GM19468 (cell line): ENCODE results near the gene CCM2.

Experiments used
- ATAC-seq: cut with Tn5 transposase; IDR thresholded peaks from one replicate; pipeline ENCODE4 v1.9.1; 2021; ENCODE audit warnings: mild to moderate bottlenecking, moderate library complexity, moderate number of reproducible peaks; ENCODE audit not compliant: unreplicated experiment; ENCODE audit errors: extremely low read depth

CCM2 gene

DNA sequence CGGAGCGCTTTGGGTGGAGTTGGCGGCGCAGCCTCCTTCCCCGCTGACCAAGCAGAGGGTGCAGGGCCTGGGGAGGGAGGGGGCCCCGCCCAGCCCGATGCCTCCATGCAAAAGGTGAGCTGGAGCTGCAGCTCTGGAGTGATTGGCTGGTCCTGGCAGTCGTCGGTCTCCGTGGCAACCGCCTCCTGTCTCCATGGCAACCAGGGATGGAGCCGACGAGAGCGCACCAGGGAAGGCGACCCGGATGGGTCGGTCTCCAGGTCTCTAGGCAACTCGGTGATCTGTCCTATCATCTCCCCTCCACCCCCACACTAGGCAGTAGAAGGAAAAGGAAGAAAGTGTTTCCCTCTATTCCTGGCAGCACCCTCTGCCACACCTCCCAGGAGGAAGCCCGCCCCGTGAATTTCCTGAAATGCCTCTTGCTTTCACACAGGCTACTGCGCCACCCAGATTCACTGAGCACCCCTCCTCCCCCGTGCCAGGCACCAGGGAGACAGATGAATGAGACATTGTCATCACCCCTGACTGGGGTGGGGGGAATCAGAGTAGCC lies 89.4 kb downstream of the CCM2 start:
- ATAC-seq = no peak

DNA sequence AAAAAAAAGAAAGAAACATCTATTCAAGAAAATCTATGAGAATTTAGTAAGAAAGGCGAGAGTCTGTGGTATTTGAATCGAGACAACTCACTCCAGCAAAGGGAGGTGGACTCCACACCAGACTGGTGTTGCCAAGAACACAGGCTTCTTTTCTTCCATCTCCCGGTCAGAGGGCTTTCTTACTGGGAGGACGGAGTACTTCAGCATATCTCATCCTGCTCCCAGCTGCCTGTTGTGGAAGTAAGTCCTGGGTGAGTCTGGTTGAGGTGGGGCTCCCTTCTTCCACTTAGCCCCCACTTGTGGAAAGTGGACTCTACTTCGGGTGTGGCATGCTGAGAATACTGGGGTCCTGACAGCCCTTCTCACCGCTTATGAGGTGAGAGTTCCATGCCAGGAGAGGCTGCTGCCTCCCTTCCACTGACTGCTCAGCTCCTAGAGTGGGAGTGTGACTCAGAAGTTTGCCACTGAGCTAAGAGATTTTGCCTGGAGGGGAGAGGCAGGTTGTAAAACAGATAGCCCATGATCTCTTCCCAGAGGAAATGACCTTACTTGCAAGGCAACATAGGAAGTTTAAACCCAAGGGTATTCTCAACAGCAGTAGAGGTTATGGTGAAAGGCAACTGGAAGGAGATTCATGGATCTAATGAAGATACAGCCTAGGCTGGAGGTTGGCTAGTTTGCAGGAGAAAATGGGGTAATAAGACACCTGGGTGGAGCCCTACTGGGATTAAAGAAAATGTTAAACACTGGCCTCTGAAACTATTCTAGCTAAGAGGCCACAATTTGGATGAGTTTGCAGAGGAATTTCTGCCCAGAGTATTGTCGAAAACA lies 92.3 kb downstream of the CCM2 start:
- ATAC-seq = no peak

DNA sequence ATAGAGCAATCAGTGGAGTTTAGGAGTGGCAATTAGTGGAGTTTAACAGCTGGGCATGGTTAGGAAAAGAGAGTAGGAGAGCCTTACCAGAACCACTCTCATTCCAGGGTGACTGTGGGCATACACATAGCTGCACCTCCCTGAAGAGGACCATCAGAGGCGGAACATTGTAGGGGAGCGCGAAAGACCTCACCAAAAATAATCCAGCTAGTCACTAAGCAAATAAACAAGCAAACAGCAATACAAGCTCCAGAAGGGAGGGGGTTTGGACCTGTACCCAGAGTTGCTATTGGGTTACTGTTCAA lies 92.9 kb downstream of the CCM2 start:
- no peak for ATAC-seq

DNA sequence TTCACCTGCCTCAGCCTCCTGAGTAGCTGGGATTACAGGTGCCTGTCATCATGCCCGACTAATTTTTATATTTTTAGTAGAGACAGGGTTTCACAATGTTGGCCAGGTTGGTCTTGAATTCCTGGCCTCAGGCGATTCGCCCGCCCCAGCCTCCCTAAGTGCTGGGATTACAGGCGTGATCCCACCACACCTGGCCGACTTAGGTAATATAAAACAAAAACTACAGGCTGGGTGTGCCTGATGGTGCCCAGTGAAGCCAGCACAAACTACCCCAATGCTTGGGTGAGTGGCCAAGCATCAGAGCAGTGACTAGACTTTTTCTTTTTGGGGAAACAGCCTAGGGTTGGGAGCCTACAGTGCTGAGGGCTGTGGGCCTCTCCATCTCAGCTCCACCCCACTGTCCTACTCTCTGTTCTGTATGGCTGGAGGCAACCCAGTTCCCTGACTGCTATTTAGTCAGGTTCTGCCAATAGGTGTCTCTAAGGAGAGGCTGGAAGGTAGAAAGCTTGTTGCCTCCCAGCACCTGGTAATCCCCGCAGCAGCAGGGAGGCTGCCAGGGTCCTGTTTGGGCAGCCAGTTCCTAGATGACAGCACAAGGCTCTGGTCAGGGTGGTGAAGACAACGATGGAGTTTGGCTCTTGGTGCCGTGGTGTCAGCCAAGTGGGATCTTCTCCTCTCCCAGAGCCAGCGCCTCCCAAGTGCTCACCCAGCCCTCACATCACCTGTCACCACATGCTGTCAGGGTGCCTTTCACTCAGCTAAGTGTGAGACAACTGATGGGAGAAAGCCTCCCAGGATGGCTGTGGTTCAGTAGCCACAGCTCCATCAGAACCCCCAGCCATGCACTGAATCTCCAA lies 99.2 kb downstream of the CCM2 start:
- ATAC-seq = no peak

DNA sequence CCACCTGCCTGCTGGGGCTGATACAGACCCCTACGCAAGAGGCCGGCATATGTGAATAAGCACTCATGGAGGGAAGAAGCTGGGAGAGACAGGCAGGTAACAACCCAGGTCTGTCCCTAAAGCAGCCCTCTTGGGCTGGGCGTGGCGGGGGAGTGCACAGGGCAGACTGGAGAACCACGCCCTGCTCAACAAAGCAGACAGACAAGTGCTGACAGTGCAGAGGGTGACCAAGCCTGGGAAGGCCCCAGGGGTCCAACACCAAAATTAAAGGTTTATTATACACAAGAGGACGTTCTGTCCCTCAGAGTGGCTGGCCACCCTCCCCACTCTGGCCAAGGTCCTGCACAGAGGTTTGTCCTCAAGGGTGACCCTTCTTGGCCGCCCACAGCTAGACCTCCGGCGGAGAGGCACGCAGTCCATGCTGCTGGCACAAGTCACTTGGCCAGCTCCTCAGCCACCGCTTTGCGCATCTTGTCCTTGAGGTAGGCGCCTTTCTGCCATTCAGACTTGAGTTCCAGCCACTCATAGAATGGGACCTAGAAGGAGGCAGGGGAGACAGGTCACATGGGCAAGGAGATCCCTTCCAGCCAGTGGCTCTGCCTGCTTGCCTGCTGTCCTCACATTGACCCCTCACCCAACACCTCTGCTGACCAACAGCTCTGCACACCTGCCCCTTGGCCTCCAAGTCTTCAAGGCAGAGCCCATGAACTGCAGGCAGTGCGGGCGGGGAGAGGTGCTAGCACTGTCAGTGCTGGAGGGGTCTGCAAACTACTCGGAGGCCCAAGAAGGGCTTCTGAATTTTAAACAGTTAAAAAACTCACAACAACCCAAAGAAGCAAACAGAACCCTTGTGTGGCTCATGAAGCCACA lies 100.1 kb downstream of the CCM2 start:
- ATAC-seq = no peak

DNA sequence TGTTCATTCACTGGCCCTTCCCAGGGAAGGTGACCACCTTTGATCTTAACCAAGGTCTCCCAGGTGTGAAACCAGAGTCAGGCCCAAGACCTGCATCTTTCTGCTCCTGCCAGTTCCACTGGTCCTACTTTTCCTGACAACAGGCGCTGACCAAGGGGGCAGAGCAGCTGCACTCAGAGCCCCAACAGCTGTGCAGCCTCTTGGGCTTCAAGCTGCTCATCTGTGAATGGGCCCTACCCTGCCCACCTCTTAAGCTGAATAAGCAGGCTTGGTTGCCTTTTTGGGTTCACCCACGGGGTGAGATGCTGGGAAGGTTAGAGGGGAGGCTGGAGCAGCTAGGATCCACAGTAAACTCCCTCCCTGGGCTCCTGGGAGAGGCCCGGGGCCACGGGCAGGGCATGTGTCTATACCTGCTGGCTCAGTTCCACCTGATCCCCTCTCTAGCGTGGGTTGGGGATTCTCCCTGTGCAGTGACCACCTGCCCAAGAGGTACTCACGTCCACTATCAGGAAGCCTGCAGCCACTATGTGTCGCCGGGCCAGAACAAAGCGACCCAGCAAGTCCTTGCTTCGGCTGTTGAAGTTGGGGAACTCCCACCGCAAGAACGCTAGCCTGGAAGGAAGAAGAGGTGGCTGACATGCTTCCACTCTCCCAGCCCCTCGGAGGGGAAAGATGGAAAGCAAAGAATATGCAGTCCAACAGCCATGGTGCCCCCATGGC lies 100.9 kb downstream of the CCM2 start:
- ATAC-seq = no peak

DNA sequence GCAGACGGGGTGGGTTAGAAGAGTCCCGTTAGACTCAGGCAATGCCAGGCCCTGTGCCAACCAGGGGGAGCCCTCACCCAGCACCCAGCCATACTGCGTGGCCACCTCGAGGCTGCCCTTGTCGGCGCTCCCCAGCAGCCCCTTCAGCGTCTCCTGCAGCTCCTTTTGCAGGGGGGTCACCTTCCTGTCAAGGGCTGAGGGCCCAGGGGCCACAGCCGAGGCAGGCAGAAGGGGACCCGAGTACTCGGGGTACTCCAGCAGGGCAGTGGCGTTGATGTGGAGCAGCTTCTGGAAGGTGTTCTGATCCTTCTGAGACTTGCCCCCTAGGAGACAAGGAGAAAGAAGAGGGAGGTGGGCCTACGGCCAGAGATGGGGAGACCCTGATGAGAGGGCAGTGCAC lies 101.7 kb downstream of the CCM2 start:
- ATAC-seq = no peak

DNA sequence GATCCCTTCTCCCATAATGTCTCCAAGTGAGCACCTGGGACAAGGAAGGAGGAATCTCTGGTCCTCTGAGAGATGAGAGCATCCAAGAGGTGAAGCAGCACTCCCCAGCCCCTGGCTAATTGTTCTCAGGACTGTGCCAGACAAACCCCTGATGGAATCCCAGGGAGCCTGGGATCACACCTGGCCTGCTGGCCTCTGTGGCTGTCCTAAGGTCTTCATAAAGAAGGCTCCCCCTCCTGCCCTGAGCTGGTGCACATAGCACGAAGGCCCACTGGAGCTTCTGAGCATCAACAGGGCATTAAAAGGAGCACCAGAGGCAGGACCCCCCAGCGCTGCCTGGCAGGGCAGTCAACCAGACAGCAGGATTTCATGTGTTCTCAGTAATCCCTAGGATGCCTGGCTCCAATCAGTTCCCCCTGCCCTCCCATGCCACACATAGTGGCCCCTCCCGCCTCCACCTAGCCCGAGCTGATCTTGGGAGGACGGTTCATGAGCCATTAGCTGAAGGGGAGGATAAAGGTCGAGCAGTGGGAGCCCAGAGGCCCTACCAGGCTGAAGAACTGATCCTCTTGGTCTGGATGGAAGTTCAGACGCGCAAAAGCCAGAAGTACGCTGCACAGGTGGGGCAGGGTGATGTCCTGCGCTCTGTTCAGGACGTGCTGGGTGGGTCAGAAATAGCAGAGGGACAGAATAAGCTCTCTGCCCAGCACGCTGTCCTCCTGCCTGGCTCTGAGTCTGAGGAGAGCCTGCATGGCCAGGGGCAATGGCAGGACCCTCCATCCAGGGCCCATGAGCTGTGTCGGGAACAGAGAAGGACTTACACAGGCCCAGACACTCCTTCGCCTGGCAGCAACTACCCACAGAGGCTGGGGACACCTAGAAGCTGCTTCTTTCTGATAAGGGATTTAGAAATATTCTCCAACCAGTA lies 103.0 kb downstream of the CCM2 start:
- no peak for ATAC-seq

DNA sequence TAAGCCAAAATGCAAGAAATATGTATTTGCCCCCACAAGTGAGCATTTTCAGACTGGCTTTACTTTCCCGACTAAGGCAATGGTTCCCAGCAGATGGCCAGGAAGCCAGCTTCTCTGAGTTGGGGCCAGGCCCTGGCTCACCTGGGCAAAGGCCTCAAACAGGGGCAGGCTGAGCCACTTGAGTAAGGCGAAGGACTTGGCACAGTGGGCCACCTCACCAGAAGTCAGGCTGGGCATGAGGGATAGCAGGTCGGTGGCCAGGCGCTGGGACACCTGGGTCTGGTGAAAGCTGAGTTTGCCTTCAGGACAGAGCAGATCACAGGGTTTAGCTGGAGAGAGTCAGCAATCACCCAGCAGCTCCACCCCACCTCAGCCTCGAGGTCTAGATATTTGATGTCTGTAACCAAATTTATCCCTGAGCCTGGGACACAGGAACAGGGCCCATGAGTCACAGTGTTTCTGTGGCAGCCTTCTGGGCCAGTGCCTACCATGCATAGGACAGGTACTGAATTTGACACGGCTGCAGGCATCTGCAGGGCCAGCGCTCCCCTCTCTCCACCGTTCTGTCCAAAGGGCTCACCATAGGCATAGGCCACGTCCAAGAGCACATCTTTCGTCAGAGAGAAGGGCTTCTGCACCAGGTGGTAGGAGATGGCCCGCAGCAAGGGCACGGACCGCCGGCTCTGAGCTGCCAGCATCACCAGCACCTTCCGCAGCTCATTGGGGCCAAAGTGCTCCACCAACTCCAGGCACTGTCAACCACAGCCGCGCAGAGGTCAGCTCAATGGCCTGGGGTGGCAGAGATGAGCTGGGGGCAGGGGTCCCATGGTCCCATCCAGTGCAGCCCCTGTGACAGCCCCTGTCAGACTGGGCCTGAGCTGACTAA lies 104.2 kb downstream of the CCM2 start:
- no peak for ATAC-seq

DNA sequence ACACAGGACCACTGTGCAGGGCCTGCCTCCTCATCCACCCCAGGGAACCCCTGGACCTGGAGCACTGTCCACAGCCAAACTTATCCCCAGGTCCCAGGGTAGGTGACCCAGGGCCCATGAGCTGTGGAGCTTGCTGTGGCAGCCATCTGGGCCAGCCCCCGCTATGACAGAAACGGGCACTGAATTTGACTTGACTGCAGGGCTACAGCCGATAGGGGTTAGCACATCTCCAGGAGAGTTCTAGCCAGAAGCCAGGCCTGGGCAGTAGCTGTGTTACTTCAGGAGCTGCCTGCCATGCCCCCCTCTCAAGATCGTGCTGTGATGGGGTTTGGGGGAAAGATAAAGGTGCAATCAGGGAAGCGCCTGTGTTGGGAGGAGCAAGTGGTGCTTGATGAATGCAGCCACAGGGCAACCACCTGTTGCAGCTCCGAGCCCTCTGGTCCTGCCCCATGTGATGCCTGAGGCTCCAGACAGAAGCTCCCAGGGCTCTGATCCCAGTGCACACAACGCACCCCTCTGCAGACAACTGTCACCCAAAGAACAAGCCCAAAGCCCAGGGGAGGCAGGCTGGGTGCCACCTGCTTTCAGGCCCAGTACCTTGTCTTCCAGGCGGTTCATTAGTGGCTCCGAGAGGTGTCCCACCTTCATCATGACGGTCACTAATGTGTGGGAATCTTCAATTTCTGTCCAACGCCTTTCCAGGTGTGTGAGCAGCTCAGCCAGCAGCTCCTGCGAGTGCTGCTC lies 105.0 kb downstream of the CCM2 start:
- no peak for ATAC-seq

DNA sequence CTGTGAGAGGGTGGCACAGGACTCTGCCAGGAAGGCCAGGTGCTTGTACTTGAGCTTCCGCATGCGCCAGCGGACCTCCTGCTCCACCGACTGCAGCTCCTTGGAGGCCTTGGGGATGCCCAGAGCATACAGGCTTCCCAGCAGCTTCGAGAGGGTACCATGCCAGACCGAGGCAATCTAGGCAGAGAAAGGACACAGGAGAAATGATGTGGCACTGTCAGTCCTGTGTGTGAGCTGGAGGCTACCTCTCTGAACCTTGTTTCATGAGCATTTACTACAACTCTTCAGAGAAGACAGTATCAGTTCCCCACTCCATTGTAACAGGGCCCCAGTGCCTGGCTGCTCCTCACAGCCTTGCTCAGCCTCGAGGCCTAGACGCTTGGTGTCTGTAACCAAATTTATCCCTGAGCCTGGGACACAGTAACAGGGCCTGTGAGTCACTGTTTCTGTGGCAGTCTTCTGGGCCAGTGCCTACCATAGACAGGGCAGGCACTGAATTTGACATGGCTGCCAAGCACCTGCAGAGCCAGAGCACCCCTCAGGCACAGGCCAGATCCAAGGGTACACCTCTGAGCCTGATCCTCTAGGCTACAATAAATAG lies 105.7 kb downstream of the CCM2 start:
- no peak for ATAC-seq

DNA sequence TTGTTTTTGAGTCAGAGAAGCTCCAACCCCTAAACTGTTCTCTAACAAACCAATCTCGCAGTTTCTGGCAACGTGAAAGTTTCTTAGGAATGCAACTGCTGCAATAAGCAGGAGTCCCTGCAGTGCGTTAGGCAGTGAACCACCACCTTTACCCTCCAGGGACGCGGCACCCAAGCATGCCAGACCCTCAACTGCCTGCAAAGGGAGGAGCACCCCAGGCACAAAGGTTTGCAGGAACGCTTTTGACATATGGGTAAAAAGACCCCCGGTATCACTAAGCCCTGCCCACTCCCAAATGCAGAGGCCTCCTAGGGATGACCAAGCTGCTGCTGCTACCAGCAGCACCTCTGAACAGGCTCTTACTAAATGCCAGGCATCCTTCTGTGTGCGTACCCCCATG lies 106.8 kb downstream of the CCM2 start:
- no peak for ATAC-seq

DNA sequence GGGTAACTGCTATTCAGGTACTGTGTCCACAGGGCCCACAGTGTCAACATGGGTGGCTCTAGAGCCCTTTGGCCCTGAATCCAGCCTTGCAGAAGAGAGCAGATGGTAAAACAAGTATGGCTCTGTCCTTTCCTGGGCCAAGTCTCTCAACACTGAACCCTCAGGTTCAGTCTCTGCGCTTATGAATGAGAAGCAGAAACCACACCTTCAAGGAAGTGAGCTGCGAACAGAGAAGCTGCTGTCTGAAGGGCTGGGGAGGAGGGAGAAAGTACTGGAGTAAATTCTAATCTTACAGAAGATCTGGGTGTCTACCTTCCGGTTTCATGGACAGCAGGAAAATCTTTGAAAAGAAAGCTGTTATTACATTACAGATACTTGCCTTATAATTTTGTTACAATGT lies 107.4 kb downstream of the CCM2 start:
- no peak for ATAC-seq

DNA sequence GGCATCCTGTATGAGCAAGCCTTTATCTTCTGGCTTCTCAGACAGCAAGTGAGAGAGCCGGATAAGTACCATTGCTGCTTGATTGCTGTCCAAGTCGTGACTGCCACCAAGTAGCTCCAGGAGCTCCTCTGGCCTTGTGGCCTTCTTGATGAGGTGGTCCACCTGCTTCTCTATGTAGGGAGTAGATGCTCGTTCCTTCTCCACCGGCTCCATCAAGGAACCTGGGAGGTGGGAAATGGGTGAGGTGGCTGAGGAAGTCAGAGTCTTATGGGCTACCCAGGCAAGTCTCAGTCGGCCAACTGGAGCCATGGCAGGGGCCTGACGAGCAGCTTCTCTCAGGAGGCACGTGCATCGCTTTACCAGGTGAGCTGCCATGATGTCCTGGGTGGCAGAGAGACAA lies 108.9 kb downstream of the CCM2 start:
- ATAC-seq = no peak

DNA sequence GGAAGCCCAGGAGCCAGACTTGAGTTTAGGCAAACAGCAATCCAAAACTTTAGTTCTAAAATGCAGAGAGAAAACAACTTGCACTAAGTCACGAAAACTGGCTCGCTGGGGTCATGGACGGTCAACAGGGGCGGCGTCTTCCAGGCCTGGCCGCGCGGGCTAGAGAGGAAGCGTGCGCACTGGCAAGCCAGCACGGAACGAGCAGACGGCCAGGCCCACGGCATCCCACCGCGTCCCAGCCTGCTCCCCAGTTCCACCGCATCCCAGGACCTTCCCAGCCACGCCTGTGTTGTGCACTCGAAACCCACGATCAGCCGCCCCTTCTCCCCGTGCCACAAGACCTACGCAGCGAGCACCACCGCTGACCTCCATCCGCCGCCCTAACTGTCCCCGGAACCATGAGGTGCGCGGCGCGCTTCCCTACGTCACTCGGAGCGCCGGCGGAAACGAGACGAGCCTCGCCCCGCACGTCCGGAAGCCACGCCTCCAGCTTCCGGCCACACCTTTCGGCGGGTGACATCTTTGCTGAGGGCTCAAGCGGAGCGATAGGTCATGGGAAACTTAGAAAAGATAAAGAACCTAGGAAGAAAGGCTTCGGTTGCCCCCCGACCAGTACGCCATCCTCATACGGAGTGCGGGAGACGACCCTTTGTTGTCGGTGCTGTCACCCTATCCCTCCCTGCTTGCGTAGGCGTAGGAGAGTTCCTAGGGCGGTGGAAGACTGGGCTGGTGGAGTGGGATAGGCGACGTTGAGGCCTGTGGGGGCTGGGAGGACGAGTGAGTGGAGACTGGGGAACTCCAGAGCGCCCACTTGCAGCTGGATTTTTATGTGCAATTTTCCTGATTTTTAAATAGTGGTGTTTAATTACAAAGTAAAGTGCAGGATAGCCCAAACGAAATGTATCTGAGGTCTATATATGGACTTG lies 111.6 kb downstream of the CCM2 start, which contains the start of gene TBRG4:
TBRG4 (minus strand) TSS at position 400 of the 926 bp plus-strand sequence. CDS start 2,460 bp downstream, outside the sequence.
- peak; percentile 78 for ATAC-seq

DNA sequence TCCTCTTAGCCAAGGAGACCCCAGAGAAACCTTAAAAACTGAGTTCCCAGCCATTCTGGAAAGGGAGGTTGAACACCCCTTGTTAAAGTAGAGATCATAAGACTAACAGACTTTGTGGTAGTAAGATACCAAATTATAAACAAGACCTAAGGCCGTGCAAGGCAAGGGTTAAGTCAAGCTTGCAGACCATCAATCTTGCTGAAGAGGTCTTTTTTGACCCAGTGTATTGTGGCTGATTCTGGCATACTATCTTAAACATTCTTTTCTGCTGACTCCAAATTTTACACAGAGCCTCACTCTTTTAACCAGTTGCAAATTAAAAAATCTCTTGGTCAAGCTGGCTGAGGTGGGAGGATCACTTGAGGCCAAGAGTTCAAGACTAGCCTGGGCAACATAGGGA lies 112.6 kb downstream of the CCM2 start:
- no peak for ATAC-seq
